Gastroesophageal sphincter (tissue), 3 donors: Measurements from ENCODE around the gene FANCD2.

ENCODE experiments used
- CTCF ChIP-seq, 4 experiments: fragments of 200-600 bp in 2 of 4; fragments of 450-650 bp in 2 of 4; sonication (generic) in 1 of 4; IDR thresholded peaks; one replicate each; pipeline ENCODE4 v1.5.1; 2017 to 2019; ENCODE audit warnings: antibody characterized with exemption in 4 of 4, mild to moderate bottlenecking in 2 of 4, moderate library complexity in 2 of 4
- EP300 ChIP-seq: sonication (generic); formaldehyde crosslinking; IDR thresholded peaks from one replicate; pipeline ENCODE4 v1.6.1; 2017; ENCODE audit warnings: antibody characterized with exemption, mild to moderate bottlenecking
- POLR2A ChIP-seq, 2 donors: fragments of 450-650 bp; IDR thresholded peaks; one replicate each; pipeline ENCODE4 v1.6.1; 2017; ENCODE audit warnings: antibody characterized with exemption in 2 of 2, mild to moderate bottlenecking in 2 of 2, moderate library complexity in 1 of 2
- POLR2AphosphoS5 ChIP-seq: sonication (generic); formaldehyde crosslinking; IDR thresholded peaks from one replicate; pipeline ENCODE4 v1.6.1; 2017; ENCODE audit warnings: antibody characterized with exemption

DNA sequence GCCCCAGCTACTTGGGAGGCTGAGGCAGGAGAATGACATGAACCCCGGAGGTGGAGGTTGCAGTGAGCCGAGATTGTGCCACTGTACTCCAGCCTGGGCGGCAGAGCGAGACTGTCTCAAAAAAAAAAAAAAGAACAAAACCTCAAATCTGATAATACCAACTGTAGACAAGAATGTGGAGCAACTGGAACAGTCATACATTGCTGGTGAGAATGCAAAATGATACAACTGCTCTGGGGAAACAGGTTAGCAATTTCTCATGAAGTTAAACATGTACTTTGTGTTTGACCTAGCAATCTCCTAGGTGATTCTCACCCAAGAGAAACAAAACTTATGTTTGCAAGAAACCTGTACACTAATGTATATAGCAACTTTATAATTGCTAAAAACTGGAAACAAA is 110.9 kb downstream of the FANCD2 start:
- TF ChIP-seq CTCF (IDR thresholded peaks at IDR 0.05) (no peak), POLR2A (IDR thresholded peaks at IDR 0.05) (no peak), POLR2AphosphoS5 (no peak), EP300 (no peak)
